IPS-18a (cell line): ENCODE measurements around the gene ANKRD12.

Source experiments
- H3K27ac ChIP-seq: one replicate; pipeline ENCODE4 v1.5.1; 2013; ENCODE audit warnings: low read length
- H3K27me3 ChIP-seq: one replicate; pipeline ENCODE4 v1.6.1; 2013; ENCODE audit warnings: mild to moderate bottlenecking, low read length; ENCODE audit not compliant: control insufficient read depth, insufficient read depth
- H3K36me3 ChIP-seq: one replicate; pipeline ENCODE4 v1.6.1; 2013; ENCODE audit warnings: low read depth, low read length; ENCODE audit not compliant: control insufficient read depth
- H3K4me1 ChIP-seq: one replicate; pipeline ENCODE4 v1.6.1; 2013; ENCODE audit warnings: low read depth, low read length; ENCODE audit not compliant: control insufficient read depth
- H3K4me3 ChIP-seq: one replicate; pipeline ENCODE4 v1.5.1; 2013; ENCODE audit warnings: low read length
- H3K9ac ChIP-seq: one replicate; pipeline ENCODE4 v1.6.1; 2013; ENCODE audit warnings: mild to moderate bottlenecking, low read length, moderate library complexity
- H3K9me3 ChIP-seq: one replicate; pipeline ENCODE4 v1.6.1; 2013; ENCODE audit warnings: low read depth, low read length; ENCODE audit not compliant: control insufficient read depth

ANKRD12 gene

DNA sequence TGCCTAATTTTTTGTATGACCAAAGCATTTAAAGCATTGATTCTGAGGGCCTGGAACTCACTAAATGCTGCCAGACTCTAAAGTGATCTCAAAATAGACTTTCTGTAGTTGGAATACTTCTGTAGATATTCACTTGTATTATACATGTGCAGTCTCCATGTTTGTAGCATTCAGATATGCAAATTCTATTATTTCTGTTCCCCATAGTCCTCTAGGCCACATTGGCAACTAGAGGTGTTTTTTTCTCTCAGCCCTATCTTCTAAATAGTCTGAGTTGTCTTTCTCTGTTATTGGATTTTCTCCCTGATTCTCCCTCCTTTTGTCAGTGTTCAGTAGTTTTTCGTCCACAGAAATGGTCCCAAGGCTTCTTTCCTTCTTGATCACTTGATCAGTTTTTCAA, 38.5 kb downstream of the ANKRD12 start:
- Histone ChIP-seq H3K9ac (no peak overlapping the region), H3K4me3 (no peak overlapping the region), H3K27ac (no peak overlapping the region), H3K9me3 (no peaks in the 10 kb centered on the region), H3K36me3 (no peaks in the 10 kb centered on the region), H3K4me1 (no peaks in the 10 kb centered on the region), H3K27me3 (no peaks in the 10 kb centered on the region)

DNA sequence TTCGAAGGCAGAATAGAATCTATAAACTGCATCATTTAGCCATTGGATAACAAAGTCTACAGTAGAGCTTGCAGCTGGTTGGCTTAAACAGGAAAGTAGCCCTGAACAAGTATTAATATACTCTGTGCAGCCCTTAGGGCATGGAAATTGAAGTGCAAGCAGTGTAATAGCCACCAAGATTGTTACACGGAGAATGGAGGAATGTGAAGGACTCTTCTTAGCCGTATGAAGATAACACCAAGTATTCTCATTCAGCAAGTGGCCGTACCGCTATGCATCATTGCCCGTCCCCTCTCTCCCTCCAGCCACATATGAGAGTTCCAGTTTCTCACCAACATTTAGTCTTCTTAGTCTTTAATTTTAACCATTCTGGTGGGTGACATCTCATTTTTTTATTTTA, 40.5 kb downstream of the ANKRD12 start:
- H3K4me3 ChIP-seq, result no peak overlapping the region
- no peaks in the 10 kb centered on the region for H3K9me3 ChIP-seq
- no peak overlapping the region for H3K9ac ChIP-seq
- H3K27ac ChIP-seq, result no peak overlapping the region
- no peaks in the 10 kb centered on the region for H3K36me3 ChIP-seq
- no peaks in the 10 kb centered on the region for H3K4me1 ChIP-seq
- H3K27me3 ChIP-seq, result no peaks in the 10 kb centered on the region

DNA sequence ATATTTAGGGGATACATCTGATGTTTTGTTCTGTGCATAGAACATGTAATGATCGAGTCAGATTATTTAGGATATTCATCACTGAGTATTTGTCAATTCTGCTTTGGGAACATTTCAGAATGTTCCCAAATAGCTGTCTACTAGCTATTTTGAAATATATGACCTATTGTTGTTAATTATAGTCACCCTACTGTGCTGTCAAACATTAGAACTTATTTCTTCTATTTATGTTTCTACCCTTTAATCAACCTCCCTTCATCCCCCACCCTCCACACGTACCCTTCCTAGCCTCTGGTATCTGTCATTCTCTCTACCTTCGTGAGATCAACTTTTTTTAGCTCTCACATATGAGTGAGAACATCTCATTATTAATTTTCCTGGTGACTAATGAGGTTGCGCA, 40.9 kb downstream of the ANKRD12 start:
- Histone ChIP-seq H3K27ac (no peak overlapping the region), H3K4me3 (no peak overlapping the region), H3K9ac (no peak overlapping the region), H3K36me3 (no peaks in the 10 kb centered on the region), H3K27me3 (no peaks in the 10 kb centered on the region), H3K4me1 (no peaks in the 10 kb centered on the region), H3K9me3 (no peaks in the 10 kb centered on the region)

DNA sequence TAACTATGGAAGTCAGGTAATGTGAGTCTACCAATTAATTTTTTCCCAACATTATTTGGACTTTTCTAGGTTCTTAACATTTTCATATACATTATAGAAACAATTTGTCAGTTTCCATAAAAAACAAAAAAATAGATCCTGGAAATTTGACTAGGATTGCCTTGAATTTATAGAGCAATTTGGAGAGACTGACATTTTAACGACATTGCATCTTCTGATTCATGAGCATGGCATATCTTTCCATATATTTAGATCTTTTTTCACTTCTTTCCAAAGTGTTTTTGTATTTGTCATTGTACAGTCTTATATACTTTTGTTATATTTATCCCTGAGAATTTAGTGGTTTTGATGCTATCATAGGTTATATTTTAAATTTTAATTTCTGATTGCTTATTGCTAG, 42.0 kb downstream of the ANKRD12 start:
- H3K9me3 ChIP-seq, result no peaks in the 10 kb centered on the region
- H3K9ac ChIP-seq, result no peak overlapping the region
- H3K27ac ChIP-seq, result no peak overlapping the region
- H3K27me3 ChIP-seq, result no peaks in the 10 kb centered on the region
- H3K4me1 ChIP-seq, result no peaks in the 10 kb centered on the region
- H3K36me3 ChIP-seq, result no peaks in the 10 kb centered on the region
- no peak overlapping the region for H3K4me3 ChIP-seq

DNA sequence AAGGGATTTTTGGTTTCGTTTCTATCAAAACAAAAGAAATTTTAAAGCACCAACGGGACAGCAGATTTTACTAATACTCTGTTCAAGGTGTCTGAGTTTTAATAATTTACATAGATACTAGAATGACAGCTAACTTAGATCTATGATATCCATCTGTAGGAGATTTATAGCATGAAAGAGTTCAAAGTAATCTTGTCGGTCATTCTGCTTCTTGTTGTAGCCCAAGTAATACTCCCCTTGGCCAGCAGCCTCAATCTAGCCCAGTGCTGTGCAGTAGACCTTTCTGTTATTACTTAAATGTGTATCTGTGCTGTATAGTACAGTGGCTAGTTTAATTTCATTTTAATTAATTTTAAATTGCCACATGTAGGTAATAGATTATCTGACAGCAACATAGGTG, 44.7 kb downstream of the ANKRD12 start:
- no peaks in the 10 kb centered on the region for H3K36me3 ChIP-seq
- H3K27ac ChIP-seq, result no peak overlapping the region
- no peak overlapping the region for H3K4me3 ChIP-seq
- H3K27me3 ChIP-seq, result no peaks in the 10 kb centered on the region
- H3K9me3 ChIP-seq, result no peaks in the 10 kb centered on the region
- no peak overlapping the region for H3K9ac ChIP-seq
- H3K4me1 ChIP-seq, result no peaks in the 10 kb centered on the region

DNA sequence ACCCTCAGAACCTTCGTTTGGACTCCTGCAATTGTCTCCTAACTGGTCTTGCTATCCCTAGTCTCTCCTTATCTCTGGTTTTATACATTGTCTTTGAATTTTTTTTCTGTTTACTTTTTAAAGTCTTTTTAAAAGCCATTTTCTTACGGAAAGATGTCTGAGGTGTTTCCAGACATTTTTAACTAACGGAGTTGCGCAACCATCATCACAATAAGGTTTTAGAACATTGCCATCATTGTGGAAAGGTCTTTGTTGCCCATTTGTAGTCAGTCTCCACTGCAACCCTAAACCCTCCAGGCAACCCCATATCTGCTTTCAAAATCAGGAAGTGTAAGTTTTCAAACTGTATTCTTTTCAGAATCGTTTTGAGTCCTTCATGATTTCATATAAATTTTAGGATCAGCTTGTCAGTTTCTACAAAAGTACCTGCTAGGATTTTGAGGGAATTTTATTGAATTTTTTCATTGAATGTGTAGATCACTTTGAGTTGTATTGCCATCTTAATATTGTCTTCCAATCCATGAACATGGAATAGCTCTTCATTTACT, 46.3 kb downstream of the ANKRD12 start:
- no peak overlapping the region for H3K27ac ChIP-seq
- no peak overlapping the region for H3K4me3 ChIP-seq
- H3K36me3 ChIP-seq, result no peaks in the 10 kb centered on the region
- H3K27me3 ChIP-seq, result no peaks in the 10 kb centered on the region
- no peaks in the 10 kb centered on the region for H3K4me1 ChIP-seq
- H3K9ac ChIP-seq, result no peak overlapping the region
- H3K9me3 ChIP-seq, result no peaks in the 10 kb centered on the region

DNA sequence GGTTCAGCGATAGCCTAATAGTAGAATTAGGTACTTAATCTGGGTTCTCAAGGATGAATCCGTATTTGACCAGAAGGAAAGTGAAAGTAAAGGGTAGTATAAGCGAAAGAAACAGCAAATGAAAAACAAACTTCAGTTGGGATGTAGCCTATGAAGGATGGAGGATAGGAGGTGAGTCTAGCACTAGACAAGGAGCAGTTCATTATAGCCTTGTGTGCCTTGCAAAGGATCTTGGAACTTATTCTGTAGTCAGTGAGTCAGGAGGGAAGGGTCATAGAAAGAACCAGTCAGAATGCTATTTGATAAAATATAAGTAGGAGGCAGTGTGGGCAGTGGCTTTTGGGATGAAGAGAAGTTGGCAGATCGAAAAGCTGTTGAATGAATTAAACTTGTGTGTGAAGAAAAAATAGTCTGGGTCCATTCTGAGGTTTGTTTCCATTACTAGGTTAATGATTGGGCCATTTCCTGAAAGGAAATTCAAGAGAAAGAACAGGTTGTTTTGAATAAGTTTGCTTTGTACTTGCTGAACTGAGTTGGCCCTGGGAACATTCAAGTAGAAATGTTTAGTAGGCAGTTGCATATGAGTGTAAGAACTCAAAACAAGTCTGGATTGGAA, 48.5 kb downstream of the ANKRD12 start:
- no peak overlapping the region for H3K9ac ChIP-seq
- no peaks in the 10 kb centered on the region for H3K9me3 ChIP-seq
- no peak overlapping the region for H3K27ac ChIP-seq
- H3K4me3 ChIP-seq, result no peak overlapping the region
- H3K36me3 ChIP-seq, result no peaks in the 10 kb centered on the region
- no peaks in the 10 kb centered on the region for H3K4me1 ChIP-seq
- no peaks in the 10 kb centered on the region for H3K27me3 ChIP-seq

DNA sequence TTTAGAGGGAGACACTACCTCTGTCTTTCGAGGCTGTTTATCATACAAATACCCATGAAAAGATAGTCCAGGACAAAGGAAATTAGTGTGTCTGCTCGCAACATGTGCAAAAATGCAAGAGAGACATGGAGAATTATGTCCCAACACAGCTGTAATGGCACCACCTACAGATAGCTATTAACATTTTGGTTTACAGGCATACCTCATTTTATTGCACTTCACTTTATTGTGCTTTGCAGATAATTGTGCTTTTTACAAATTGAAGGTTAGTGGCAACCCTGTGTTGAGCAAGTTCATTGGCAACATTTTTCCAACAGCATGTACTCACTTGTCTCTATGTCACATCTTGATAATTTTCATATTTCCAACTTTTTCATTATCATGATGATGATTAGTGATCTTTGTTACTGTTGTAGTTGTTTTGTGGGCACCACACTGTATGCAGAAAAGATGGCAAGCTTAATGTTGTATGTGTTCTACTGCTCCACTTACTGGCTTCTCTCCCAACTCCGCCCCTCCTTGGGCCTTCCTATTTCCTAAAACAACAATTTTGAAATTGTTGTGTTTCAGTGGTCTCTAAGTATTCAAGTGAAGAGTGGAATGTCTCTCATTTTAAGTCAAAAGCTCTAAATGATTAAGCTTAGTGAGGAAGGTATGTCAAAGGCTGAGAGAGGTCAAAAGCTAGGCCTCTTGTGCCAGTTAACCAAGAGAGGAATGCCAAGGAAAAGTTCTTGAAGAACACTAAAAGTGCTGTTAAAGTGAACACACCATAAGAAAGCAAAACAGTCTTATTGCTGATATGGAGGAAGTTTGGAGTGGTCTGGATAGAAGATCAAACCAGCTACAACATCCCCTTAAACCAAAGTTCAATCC, 52.0 kb downstream of the ANKRD12 start:
- no peaks in the 10 kb centered on the region for H3K27me3 ChIP-seq
- H3K27ac ChIP-seq, result no peak overlapping the region
- H3K36me3 ChIP-seq, result no peaks in the 10 kb centered on the region
- no peak overlapping the region for H3K9ac ChIP-seq
- H3K4me3 ChIP-seq, result no peak overlapping the region
- H3K4me1 ChIP-seq, result no peaks in the 10 kb centered on the region
- no peaks in the 10 kb centered on the region for H3K9me3 ChIP-seq

DNA sequence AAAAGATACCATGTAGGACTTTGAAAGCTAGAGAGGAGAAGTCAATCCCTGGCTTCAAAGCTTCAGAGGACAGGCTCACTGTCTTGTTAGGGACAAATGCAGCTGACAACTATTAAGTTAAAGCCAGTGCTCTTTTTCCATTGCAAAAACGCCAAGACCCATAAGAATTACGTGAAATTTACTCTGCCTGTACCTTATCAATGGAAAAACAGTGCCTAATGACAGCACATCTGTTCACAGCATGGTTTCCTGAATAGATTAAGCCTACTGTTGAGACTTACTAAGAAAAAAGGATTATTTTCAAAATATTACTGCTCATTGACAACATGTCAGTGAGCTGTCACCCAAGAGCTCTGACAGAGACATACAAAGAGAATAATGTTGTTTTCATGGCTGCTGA, 52.9 kb downstream of the ANKRD12 start:
- no peaks in the 10 kb centered on the region for H3K27me3 ChIP-seq
- no peak overlapping the region for H3K4me3 ChIP-seq
- H3K9ac ChIP-seq, result no peak overlapping the region
- no peaks in the 10 kb centered on the region for H3K9me3 ChIP-seq
- H3K27ac ChIP-seq, result no peak overlapping the region
- no peaks in the 10 kb centered on the region for H3K4me1 ChIP-seq
- no peaks in the 10 kb centered on the region for H3K36me3 ChIP-seq

DNA sequence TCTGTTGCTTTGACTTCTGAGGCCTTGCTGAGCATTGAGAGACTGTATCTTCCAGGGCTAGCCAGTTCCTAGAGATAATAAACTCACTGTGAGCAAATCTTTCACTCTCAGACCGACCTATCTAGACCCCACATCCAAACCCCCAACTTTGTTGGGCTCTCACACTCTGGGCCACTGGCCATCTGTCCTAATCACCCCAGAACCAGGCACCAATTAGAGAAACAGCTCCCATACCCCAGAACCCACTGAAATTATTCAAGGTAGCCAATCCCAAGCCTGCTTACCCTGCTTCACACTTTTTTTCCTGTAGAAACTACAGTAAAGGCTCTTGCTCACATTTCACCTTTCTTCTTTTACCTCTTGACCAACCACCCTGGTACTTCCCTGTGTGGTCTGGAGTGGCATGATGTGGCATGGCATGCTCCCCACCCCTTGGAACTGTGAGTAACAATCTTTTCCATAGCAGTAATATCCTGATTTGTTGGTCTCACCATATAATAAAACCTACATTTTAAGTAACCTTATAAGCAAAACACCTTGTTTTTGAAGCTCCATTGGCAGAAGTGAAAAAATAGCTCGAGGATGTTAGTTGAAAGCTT, 55.2 kb downstream of the ANKRD12 start:
- no peak overlapping the region for H3K9ac ChIP-seq
- no peaks in the 10 kb centered on the region for H3K36me3 ChIP-seq
- no peak overlapping the region for H3K27ac ChIP-seq
- no peaks in the 10 kb centered on the region for H3K27me3 ChIP-seq
- H3K9me3 ChIP-seq, result no peaks in the 10 kb centered on the region
- H3K4me3 ChIP-seq, result no peak overlapping the region
- no peaks in the 10 kb centered on the region for H3K4me1 ChIP-seq

DNA sequence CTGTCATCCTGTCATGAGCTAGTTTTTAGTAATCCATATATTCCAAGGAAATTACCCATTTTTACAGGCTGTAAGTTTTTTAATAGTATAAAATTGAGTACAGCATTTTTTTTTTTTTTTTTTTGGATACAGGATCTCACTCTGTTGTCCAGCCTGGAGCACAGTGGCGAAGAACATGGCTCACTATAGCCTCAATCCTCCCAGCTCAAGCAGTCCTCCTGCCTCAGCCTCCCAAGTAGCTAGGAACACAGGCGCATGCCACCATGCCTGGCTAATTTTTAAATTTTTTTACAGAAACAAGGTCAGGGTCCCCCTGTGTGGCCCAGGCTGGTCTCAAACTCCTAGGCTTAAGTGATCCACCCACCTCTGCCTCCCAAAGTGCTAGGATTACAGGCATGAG, 56.5 kb downstream of the ANKRD12 start:
- no peaks in the 10 kb centered on the region for H3K4me1 ChIP-seq
- no peak overlapping the region for H3K9ac ChIP-seq
- H3K4me3 ChIP-seq, result no peak overlapping the region
- no peaks in the 10 kb centered on the region for H3K27me3 ChIP-seq
- no peak overlapping the region for H3K27ac ChIP-seq
- no peaks in the 10 kb centered on the region for H3K9me3 ChIP-seq
- no peaks in the 10 kb centered on the region for H3K36me3 ChIP-seq
